Inferior parietal cortex (tissue), 1 donor: ENCODE measurements around the gene STRA6.

Experiments
- DNase-seq: peaks from one replicate; pipeline ENCODE4 v3.0.0-alpha.2; 2016; ENCODE audit errors: extremely low spot score

The STRA6 gene, protein sequence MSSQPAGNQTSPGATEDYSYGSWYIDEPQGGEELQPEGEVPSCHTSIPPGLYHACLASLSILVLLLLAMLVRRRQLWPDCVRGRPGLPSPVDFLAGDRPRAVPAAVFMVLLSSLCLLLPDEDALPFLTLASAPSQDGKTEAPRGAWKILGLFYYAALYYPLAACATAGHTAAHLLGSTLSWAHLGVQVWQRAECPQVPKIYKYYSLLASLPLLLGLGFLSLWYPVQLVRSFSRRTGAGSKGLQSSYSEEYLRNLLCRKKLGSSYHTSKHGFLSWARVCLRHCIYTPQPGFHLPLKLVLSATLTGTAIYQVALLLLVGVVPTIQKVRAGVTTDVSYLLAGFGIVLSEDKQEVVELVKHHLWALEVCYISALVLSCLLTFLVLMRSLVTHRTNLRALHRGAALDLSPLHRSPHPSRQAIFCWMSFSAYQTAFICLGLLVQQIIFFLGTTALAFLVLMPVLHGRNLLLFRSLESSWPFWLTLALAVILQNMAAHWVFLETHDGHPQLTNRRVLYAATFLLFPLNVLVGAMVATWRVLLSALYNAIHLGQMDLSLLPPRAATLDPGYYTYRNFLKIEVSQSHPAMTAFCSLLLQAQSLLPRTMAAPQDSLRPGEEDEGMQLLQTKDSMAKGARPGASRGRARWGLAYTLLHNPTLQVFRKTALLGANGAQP

DNA sequence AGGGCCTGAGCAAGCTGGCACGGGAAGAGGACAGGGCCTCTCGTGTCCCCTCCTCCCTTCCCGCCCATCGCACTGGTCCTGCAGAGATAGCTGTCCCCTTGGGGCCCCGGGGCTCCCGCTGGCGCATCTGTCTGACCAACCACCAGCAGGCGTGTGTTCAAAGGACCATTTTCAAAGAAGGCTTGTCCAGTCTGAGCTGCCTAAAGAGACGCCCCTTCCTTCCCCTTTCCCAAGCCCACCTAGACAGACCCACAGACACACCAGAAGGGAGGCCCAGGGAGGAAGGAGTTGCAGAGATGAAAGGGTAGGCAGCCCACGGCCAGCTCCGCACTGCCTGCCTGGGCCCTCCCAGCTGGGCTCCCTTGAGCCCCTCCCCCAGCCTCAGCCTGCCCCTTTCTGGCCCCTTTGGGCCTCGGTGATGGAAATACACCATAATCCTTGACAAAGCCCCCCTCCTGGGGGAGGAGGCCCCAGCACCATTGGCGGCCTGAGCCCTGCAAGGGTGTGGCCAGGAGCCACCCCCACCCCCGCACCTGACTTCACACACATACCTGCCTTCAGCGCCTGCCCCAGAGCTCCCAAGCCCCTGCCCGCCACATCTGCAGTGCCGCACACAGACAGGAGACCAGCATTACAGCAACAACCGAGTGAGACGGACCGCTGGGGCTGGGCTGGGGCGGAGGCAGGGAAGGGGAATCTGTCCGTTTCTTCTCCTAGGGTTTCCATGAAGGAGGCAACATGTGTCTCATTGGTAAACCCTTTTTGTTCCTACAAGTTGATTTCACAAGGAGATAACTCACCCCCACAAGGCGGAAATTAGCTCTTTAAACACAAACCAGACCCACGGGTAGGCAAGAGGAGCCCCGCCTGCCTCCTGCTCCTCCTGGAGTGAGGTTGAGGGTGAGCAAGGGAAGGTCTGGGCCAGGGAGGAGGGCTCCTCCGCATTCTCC, at the start of gene STRA6:
Gene STRA6, minus strand, starts transcription at position 336 of the 950 bp plus-strand sequence. CDS start 520 bp downstream, outside the sequence.
- DNase-seq, result no peak

- DNase-seq, result no peak
Observed at GRCh38 chr15:74252291-74252690, 49.7 kb upstream of the STRA6 start.

- peak; percentile 57 for DNase-seq
Observed at GRCh38 chr15:74251131-74251811, 48.7 kb upstream of the STRA6 start.

GRCh38 chr15:74250266-74250665, 47.7 kb upstream of the STRA6 start:
- DNase-seq, result no peak

GRCh38 chr15:74245342-74245931, 42.9 kb upstream of the STRA6 start:
- DNase-seq, result no peak

DNA sequence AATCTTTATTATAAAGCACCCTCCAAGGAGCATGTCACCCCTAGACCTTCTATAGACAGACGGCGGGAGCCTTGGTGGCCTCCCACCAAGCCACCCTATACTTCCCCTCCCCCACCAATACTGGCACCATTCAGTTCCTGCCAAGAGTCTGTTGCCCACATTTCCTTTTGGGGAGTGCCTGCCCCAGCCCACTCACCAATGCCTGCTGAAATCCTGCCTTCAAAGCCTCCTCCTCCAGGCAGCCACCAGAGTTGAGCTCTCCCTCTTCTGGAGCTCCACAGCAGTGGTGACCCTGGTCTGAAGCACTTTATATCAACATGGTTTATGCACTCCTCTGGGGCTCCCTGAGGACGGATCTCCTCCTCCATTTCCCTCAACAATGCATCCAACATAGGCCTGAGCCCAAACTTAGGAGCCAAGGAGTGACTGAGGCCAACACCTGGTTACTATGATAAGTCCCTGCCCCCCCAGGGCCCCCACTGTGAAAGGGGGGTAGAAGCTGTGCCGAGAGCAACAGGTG, 42.3 kb upstream of the STRA6 start:
- no peak for DNase-seq

DNA sequence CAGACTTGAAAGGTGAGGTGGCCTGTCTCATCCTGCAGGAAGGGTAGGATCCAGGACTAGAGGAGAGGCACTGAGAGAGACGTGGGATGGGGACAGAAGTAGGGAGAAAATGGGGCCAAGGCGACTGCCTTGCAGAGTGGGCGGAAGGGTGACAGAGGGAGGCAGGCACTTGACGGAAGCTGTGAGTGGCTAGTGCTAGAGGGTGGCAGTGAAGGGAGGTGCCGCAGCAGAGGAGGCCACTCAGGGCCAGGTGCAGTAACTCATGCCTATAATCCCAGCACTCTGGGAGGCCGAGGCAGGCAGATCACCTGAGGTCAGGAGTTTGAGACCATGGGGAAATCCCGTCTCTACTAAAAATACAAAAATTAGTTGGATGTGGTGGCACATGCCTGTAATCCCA, 40.8 kb upstream of the STRA6 start:
- DNase-seq, result no peak

DNA sequence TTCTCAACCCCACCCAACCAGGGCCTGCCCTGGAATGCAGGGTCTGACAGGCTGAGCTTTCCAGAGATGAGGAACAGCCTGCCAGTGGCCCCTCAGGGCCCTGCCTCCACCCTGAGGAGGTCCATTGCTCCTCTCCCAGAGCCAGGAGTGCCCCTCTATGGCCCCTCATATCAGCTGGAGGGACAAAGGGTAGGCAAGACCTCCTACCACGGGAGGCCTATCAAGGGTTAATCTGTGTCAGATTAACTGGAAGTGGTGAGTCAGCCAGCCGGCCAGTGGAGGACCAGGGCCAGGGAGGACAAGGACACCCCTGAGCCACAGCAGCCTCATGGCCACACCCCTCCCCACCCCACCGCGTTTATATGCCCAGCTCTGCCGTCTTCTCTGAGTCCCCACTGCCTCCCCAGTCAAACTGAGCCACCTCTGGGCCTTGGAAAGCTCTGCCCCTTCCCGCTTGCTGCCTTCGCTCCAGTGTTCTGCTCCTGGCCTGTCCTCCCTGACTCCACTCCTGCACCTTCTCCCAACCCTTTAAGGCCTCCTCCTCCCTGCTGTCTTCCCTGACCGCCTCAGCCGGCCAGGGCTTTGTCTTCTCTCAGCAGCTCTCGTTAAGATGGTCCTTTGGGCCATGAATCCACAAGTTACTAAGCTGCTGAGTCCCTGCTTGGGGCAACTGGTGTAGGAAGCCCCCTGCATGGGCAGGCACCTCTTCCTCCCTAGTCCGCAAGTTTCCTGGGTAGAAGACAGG, 40.0 kb upstream of the STRA6 start:
- DNase-seq, result no peak

DNA sequence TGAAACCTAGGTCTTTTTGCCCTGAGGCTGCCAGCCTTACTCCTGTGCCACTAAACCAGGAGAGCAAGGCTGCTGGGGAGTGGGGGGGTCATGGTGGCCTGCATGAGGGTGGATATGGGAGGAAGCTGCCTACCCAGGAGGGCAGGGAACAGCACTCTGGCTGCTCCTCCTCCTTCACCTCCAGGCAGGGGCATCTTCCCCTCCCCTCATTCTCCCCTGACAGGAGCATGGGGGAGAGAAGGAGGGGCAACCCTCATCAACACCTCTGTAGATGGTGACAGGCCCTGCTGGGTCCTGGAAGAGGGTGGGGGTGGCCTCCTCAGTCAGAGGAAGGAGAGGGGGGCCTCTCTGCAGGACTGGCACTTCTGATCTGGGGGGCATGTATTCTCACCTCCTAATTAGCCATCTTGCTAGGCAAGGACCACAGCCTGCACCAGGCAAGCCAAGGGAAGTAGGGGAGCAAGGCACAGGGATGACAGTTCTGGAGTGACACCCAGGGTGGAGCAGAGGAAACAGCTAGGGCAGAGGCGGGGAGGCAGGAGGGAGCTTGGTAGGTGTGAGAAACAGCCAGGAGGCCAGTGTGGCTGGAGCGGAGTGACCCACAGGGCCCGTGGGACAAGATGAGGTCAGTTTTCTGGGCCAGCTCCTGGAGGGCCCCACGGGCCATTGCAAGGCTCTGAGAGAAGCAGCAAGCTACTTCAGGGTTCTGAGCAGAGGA, 38.5 kb upstream of the STRA6 start:
- no peak for DNase-seq

DNA sequence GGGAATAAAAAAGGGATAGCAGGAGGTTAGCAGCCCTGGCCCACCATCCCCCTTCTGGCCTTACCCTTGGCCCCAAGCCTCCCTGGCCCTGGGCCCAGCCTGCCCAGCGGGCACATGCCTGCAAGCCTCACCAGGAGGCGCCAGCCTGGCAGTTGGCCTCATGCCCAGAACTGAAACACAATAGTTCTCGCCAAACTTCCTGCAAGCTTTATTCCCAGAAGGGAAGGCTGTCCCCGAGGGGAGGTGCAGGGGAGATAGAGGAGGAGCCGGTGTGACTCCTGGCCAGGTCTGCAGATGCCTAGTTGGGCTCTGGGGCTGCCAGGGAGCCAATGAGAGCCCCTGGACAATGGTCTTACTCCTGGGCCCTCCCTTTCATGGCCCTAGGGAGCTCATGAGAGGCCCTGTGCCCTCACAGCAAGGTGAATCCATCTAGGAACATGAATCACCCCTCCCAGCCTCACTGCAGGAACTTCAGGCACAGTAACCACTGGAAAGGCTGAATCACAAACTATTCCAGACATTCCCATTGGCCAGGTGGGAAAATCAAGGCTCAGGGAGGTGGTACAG, 37.5 kb upstream of the STRA6 start:
- peak; percentile 82 for DNase-seq

- DNase-seq, result no peak
Observed at GRCh38 chr15:74239051-74239705, 36.6 kb upstream of the STRA6 start.

DNA sequence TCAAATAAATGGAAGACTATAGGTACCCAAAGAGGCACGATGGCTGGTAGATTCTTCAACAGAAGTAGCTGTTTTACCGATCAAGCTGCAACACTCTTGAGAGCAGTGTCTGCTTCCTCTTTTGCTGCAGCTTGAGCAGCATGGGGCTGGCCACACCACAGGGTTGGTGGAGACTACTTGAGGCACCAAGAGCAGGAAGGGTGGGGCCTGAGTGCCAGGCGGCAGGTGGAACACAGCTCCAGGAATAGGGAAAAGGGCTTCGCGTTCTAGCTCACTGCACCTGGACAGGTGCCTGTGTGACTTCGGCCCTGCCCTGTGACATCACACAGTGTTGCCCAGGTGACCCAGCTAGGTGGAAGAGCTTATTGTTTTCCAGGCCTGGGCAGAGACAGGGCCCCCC, 33.4 kb upstream of the STRA6 start, which contains the start of gene CCDC33:
Gene CCDC33, plus strand, starts transcription at position 365 of the 400 bp plus-strand sequence. CDS start 394 bp downstream, outside the sequence.
- no peak for DNase-seq

GRCh38 chr15:74234598-74234875, 31.9 kb upstream of the STRA6 start:
- DNase-seq, result no peak

- no peak for DNase-seq
Observed at GRCh38 chr15:74233851-74234597, 31.4 kb upstream of the STRA6 start.

DNA sequence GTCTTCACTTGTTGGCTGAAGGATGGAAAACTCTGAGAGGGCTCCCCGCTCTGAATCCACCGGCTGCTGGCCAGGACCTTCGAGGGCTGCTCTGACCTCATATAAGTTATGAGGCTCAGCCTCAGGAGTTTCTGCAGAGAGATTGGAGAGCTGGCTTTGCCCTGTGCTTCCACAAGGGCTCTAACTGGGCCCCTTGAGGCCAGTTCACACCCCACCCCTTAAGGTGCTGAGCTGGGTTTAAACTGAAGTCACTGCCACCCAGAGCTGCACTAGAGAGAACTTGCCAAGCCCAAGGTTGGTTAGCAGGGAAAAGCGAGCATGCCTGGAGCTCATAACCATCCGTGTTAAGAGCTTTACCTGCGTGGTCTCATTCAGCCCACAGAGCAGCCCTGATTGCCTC, 30.8 kb upstream of the STRA6 start:
- no peak for DNase-seq

DNA sequence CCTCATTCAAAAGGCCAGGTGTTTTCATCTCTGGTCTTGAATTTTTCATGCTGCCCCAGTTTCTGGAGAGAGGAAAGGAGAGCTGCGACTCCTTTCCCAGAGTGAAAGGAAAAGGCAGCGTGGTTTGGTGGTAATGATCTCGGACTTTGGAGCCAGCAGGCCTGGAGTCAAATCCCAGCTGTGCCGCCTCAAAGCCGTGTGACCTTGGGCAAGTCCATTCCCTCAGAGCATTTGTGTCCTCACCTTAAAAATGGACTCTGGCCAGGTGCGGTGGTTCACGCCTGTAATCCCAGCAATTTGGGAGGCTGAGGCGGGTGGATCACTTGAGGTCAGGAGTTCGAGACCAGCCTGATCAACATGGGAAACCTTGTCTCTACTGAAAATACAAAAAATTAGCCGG, 28.9 kb upstream of the STRA6 start:
- DNase-seq, result no peak

- DNase-seq, result no peak
Observed at GRCh38 chr15:74229686-74230085, 27.1 kb upstream of the STRA6 start.

DNA sequence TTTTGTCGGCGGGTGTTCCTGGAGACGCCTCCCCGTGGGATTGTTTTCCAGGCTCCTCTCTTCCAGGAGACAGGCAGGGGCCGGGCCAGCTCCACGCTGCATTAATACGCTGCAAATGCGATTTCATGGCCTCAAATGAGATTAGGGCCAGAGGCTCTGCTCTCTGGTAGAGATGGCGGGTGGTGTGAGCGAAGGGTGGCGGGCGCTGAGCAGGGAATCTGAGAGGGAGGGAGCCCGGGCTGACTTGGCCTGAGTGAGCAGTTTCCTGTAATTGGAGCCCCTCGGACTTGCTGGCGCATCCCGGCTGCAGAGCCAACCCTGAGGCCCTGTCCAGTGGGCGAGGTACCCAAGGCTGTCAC, 26.1 kb upstream of the STRA6 start:
- DNase-seq, result no peak
